Gastroesophageal sphincter (tissue), 4 donors: ENCODE results near the gene MTMR2. TPM values are rescaled to one million over a fixed set of nuclear protein-coding genes. Genes with fewer than 3 reads are reported as not detected.
"Not testable (repeated sequence)": the region's sequence is repeated elsewhere in the genome, so short reads cannot be mapped to it uniquely, and the experiment has no call there.

Source experiments
- ATAC-seq: fragments of 150-250 bp; one replicate; pipeline ENCODE4 v1.9.1; 2016; ENCODE audit warnings: mild to moderate bottlenecking, moderate library complexity
- H3K27ac ChIP-seq, 4 donors: fragments of 200-600 bp; sonication (generic) in 3 of 4; 1 replicate in 3 of 4; 2 replicates in 1 of 4; pipeline ENCODE4 v1.5.1; 2016 to 2019
- H3K27me3 ChIP-seq: fragments of 200-600 bp; sonication (generic); one replicate; pipeline ENCODE4 v1.5.1; 2019
- H3K36me3 ChIP-seq, 2 donors: fragments of 200-600 bp; sonication (generic); one replicate each; pipeline ENCODE4 v1.5.1; 2019; ENCODE audit warnings: control low read depth in 1 of 2
- H3K4me1 ChIP-seq, 3 donors: fragments of 200-600 bp; sonication (generic); 1 replicate in 2 of 3; 2 replicates in 1 of 3; pipeline ENCODE4 v1.5.1; 2016 to 2019; ENCODE audit warnings: control low read depth in 2 of 3
- H3K4me3 ChIP-seq, 2 donors: fragments of 200-600 bp; sonication (generic); one replicate each; pipeline ENCODE4 v1.5.1; 2019; ENCODE audit warnings: mild to moderate bottlenecking in 1 of 2, moderate library complexity in 1 of 2
- H3K9me3 ChIP-seq, 3 donors: fragments of 200-600 bp; sonication (generic); one replicate each; pipeline ENCODE4 v1.5.1; 2017 to 2019; ENCODE audit warnings: control low read depth in 2 of 3
- CTCF ChIP-seq, 4 experiments: fragments of 200-600 bp in 2 of 4; fragments of 450-650 bp in 2 of 4; sonication (generic) in 1 of 4; IDR thresholded peaks; one replicate each; pipeline ENCODE4 v1.5.1; 2017 to 2019; ENCODE audit warnings: antibody characterized with exemption in 4 of 4, mild to moderate bottlenecking in 2 of 4, moderate library complexity in 2 of 4
- EP300 ChIP-seq: sonication (generic); formaldehyde crosslinking; IDR thresholded peaks from one replicate; pipeline ENCODE4 v1.6.1; 2017; ENCODE audit warnings: antibody characterized with exemption, mild to moderate bottlenecking
- POLR2A ChIP-seq, 2 donors: fragments of 450-650 bp; IDR thresholded peaks; one replicate each; pipeline ENCODE4 v1.6.1; 2017; ENCODE audit warnings: antibody characterized with exemption in 2 of 2, mild to moderate bottlenecking in 2 of 2, moderate library complexity in 1 of 2
- POLR2AphosphoS5 ChIP-seq: sonication (generic); formaldehyde crosslinking; IDR thresholded peaks from one replicate; pipeline ENCODE4 v1.6.1; 2017; ENCODE audit warnings: antibody characterized with exemption
- WGBS, 2 donors: methylation state at CpG; one replicate each; pipeline ENCODE4 v1.1.5; 2018; ENCODE audit warnings: low coverage in 1 of 2; 5-methylcytosine and 5-hydroxymethylcytosine counted together
- total RNA-seq, 4 donors: library from RNA; depleted of rRNA; stranded (reverse); fragments of >200 nt; gene quantifications; one replicate each; pipeline ENCODE4 v1.1.0, GENCODE V29; 2016

MTMR2 gene
- total RNA-seq, 4 donors from 2014 or later: 26.0 to 36.4 (median 34.7) TPM

GRCh38 chr11:95884802-95885201 lies 39.1 kb downstream of the MTMR2 start:
- Histone ChIP-seq H3K27me3 (no peaks in the 10 kb centered on the region), H3K4me3 (no peak overlapping the region), H3K4me1 (no peaks in the 10 kb centered on the region), H3K36me3 (peaks cover 0 to 26% of the 10 kb centered on the region in 2 donors), H3K27ac (no peak overlapping the region), H3K9me3 (no peaks in the 10 kb centered on the region)
- WGBS, 2 donors: 92 to 100% methylated on average over 2 of the region's 2 CpGs
- TF ChIP-seq EP300: no peak
- TF ChIP-seq CTCF (IDR thresholded peaks at IDR 0.05): no peak
- no peak for TF ChIP-seq POLR2A (IDR thresholded peaks at IDR 0.05)
- TF ChIP-seq POLR2AphosphoS5: no peak
- ATAC-seq: no peak

GRCh38 chr11:95884376-95884775 lies 39.5 kb downstream of the MTMR2 start:
- TF ChIP-seq POLR2AphosphoS5 (no peak), POLR2A (IDR thresholded peaks at IDR 0.05) (no peak), EP300 (no peak), CTCF (IDR thresholded peaks at IDR 0.05) (no peak)
- H3K4me1 ChIP-seq: no peaks in the 10 kb centered on the region
- H3K9me3 ChIP-seq: no peaks in the 10 kb centered on the region
- H3K27me3 ChIP-seq: no peaks in the 10 kb centered on the region
- H3K4me3 ChIP-seq: no peak overlapping the region
- peaks cover 0 to 26% of the 10 kb centered on the region in 2 donors for H3K36me3 ChIP-seq
- 40 to 86% methylated on average over 1 of the region's 1 CpG for WGBS, 2 donors
- ATAC-seq: no peak
- H3K27ac ChIP-seq: no peak overlapping the region

DNA sequence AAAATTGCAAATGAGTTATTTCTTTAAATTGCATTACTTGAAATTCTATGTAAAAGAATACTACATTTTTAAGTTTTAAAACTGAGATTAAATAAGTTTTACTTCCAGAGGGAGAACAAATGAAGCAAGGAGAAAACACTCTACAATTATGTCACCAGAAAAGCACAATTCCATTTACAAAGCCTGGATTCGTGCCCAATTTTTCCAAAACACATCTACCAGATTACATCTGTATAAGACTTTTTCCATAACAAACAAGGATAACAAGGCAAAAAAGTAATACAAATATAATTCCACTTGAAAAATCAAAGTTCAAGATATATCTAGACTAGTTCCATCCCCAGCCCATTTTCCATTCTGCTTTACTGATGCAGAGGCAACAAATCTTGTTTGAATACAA lies 40.5 kb downstream of the MTMR2 start:
- 40% methylated on average over 1 of the region's 1 CpG for WGBS, 2 donors
- TF ChIP-seq EP300 (no peak), POLR2A (IDR thresholded peaks at IDR 0.05) (no peak), POLR2AphosphoS5 (no peak), CTCF (IDR thresholded peaks at IDR 0.05) (no peak)
- H3K4me1 ChIP-seq: no peaks in the 10 kb centered on the region
- ATAC-seq: no peak
- no peaks in the 10 kb centered on the region for H3K9me3 ChIP-seq
- H3K36me3 ChIP-seq: peaks cover 0 to 26% of the 10 kb centered on the region in 2 donors
- no peaks in the 10 kb centered on the region for H3K27me3 ChIP-seq
- no peak overlapping the region for H3K27ac ChIP-seq
- H3K4me3 ChIP-seq: no peak overlapping the region

DNA sequence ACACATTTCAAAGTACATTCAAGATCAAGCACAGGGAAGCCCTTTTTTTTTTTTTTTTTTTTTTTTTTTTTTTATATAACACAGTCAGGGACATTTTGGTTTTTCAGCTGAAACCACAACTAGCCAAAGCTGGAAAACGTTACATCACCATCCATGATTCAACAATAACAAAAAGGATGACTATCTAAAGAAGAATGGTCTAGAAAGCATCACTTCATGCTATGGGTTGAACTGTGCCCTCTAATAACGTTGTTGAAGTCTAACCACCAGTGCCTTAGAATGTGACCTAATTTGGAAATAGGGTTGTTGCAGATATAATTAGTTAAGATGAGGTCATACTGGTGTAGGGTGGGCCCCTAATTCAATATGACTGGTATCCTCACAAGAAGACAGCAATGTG lies 46.6 kb downstream of the MTMR2 start:
- ATAC-seq: no peak
- H3K4me1 ChIP-seq: no peaks in the 10 kb centered on the region

GRCh38 chr11:95870877-95871276 lies 53.0 kb downstream of the MTMR2 start:
- not testable (repeated sequence) for ATAC-seq, H3K9me3 ChIP-seq, H3K27ac ChIP-seq, H3K4me1 ChIP-seq, H3K27me3 ChIP-seq, H3K4me3 ChIP-seq, H3K36me3 ChIP-seq
- 88 to 93% methylated on average over 2 to 3 of the region's 3 CpGs for WGBS, 2 donors

More for the DNA sequence above, 46.6 kb downstream of the MTMR2 start:
- Histone ChIP-seq H3K27ac (no peak overlapping the region), H3K27me3 (no peaks in the 10 kb centered on the region), H3K9me3 (no peaks in the 10 kb centered on the region), H3K36me3 (peaks cover 0 to 11% of the 10 kb centered on the region in 2 donors), H3K4me3 (no peak overlapping the region)
- WGBS, 2 donors: 50 to 80% methylated on average over 2 of the region's 2 CpGs
- no peak for TF ChIP-seq CTCF (IDR thresholded peaks at IDR 0.05)
- no peak for TF ChIP-seq POLR2AphosphoS5
- no peak for TF ChIP-seq EP300
- TF ChIP-seq POLR2A (IDR thresholded peaks at IDR 0.05): no peak
